ENCODE measurements around the gene IMMP2L. TPM values are rescaled to one million over a fixed set of nuclear protein-coding genes. Genes with fewer than 3 reads are reported as not detected.

The IMMP2L gene
- total and polyA plus RNA-seq, 2 of the 13 experiments (the other 11 are each of a cell fraction or from before 2014, with no cell fraction given) = 7.8 to 16.9 TPM

GRCh38 chr7:111578754-111579153 is 16.5 kb upstream of the IMMP2L start:
- ATAC-seq (no peak), DNase-seq (ENCODE audit: low spot score) (no peak), FAIRE-seq (no peak)
- no peak for TF ChIP-seq ZNF160 (CRISPR knock-in tag; IDR thresholded peaks at IDR 0.05)
- TF ChIP-seq CREBL2 (CRISPR knock-in tag; IDR thresholded peaks at IDR 0.05; ENCODE audit: borderline replicate concordance) = no peak
- TF ChIP-seq HIC2 (CRISPR knock-in tag; IDR thresholded peaks at IDR 0.05; ENCODE audit: low read depth) = no peak
- TF ChIP-seq RBFOX2 (IDR thresholded peaks at IDR 0.05; ENCODE audit: low read depth, low read length) = no peak
- TF ChIP-seq KDM5A (IDR thresholded peaks at IDR 0.05; ENCODE audit: borderline replicate concordance, low read length) = no peak
- TF ChIP-seq ZNF780A (CRISPR knock-in tag; IDR thresholded peaks at IDR 0.05) = no peak
- no peak for TF ChIP-seq ZNF512B (CRISPR knock-in tag; IDR thresholded peaks at IDR 0.05; ENCODE audit: borderline replicate concordance)
- no peak for TF ChIP-seq ZNF7 (CRISPR knock-in tag; IDR thresholded peaks at IDR 0.05)
- TF ChIP-seq E2F5 (CRISPR knock-in tag; conservative IDR thresholded peaks at IDR 0.05) = no peak
- TF ChIP-seq XRCC5 (optimal IDR thresholded peaks at IDR 0.05; ENCODE audit: low read length) = no peak
- no peak for TF ChIP-seq ZNF790 (CRISPR knock-in tag; IDR thresholded peaks at IDR 0.05; ENCODE audit: borderline replicate concordance)
- TF ChIP-seq ZNF740 (CRISPR knock-in tag; IDR thresholded peaks at IDR 0.05) = no peak
- no peak for TF ChIP-seq JARID2 (CRISPR knock-in tag; IDR thresholded peaks at IDR 0.05; ENCODE audit: insufficient replicate concordance)
- no peak for TF ChIP-seq ZBTB43 (CRISPR knock-in tag; conservative IDR thresholded peaks at IDR 0.05)
- TF ChIP-seq REL (CRISPR knock-in tag; conservative IDR thresholded peaks at IDR 0.05) = no peak
- no peak for TF ChIP-seq HBP1 (CRISPR knock-in tag; IDR thresholded peaks at IDR 0.05; ENCODE audit: low read depth)
- intact Hi-C loops (cut with micrococcal nuclease; ENCODE audit: unreplicated experiment) (no loop called here), in situ Hi-C loops (cut with HindIII; ENCODE audit: extremely low pct_ligation_motif_present, low pct_unique_long_range_greater_than_20kb) (no loop called here)
- Histone ChIP-seq H2AFZ (ENCODE audit: low read length) (no peak overlapping the region), H3K79me2 (ENCODE audit: insufficient read depth, low read length) (no peaks in the 10 kb centered on the region), H4K20me1 (ENCODE audit: insufficient read depth, low read length) (no peaks in the 10 kb centered on the region), H3K9ac (ENCODE audit: insufficient read depth, low read depth, low read length) (no peak overlapping the region), H3K4me3 (replicated peaks in 1 of 3; ENCODE audit: insufficient read depth in 1 of 3, low read depth in 2 of 3, low read length in 3 of 3) (no peak overlapping the region), H3K9me3 (ENCODE audit: low read length) (no peaks in the 10 kb centered on the region), H3K4me2 (ENCODE audit: low read depth, low read length) (no peak overlapping the region), H3K27ac (ENCODE audit: extremely low read length, insufficient read depth, low read length) (no peak overlapping the region), H3K27me3 (ENCODE audit: control insufficient read depth in 1 of 2, insufficient read depth in 2 of 2, low read length in 2 of 2) (no peaks in the 10 kb centered on the region; a peak in 1 of 5 replicates), H3K4me1 (ENCODE audit: insufficient read depth, low read length) (no peaks in the 10 kb centered on the region), H3K36me3 (replicated peaks in 1 of 2; ENCODE audit: control insufficient read depth in 1 of 2, insufficient read depth in 2 of 2, low read length in 2 of 2) (no peaks in the 10 kb centered on the region)
- BruUV-seq (replicated peaks) = no TSS peak
- POLR2A ChIA-PET = no interaction called here
- CTCF ChIA-PET (ENCODE audit: low intra/inter-chr PET ratio, low total read pairs) = no interaction called here

Measured in HepG2 (cell line).